ENCODE measurements around the gene KIAA1755. TPM values are rescaled to one million over a fixed set of nuclear protein-coding genes. Genes with fewer than 3 reads are reported as not detected.
A peak's percentile ranks its signal among the peaks of the same experiment; 100 is the strongest.

The KIAA1755 gene
- total and polyA plus RNA-seq, 2 of the 4 experiments (the other 2 are of a cell fraction), result 2.5 to 5.1 TPM

- Histone ChIP-seq H3K9me3 (ENCODE audit: control insufficient read depth, insufficient read depth, low read length) (no peaks in the 10 kb centered on the region), H2BK5ac (ENCODE audit: low read depth, low read length, poor library complexity, severe bottlenecking) (no peak overlapping the region), H3K18ac (ENCODE audit: low read depth, low read length) (peak overlapping the region; percentile 54), H2BK20ac (ENCODE audit: low read depth, low read length) (peak overlapping the region; percentile 6; the same call in 1 of the 2 replicates), H2AK9ac (replicated peaks; ENCODE audit: low read depth, low read length, poor library complexity) (peak overlapping the region; percentile 51), H3K56ac (ENCODE audit: extremely low read depth, insufficient read depth, low read length) (no peak overlapping the region; the same call in 1 of the 2 replicates), H3K23ac (ENCODE audit: low read depth, low read length) (peak overlapping the region; percentile 70; the same call in 1 of the 2 replicates), H4K8ac (ENCODE audit: low read depth in 2 of 2, low read length in 2 of 2) (peak overlapping the region; percentile 29 to 64; a peak in 3 of 4 replicates), H2BK15ac (ENCODE audit: low read depth, low read length) (peak overlapping the region; percentile 63; the same call in 1 of the 3 replicates), H3K27ac (ENCODE audit: insufficient read depth, low read length) (peak overlapping the region; percentile 59), H3K9me1 (ENCODE audit: insufficient read depth, low read length) (peaks cover 15% of the 10 kb centered on the region), H4K91ac (ENCODE audit: insufficient read depth, low read depth, low read length) (peak overlapping the region; percentile 26; the same call in 1 of the 2 replicates), H3K27me3 (ENCODE audit: control insufficient read depth, insufficient read depth, low read length) (no peaks in the 10 kb centered on the region), H3K4me3 (ENCODE audit: insufficient read depth, low read depth, low read length) (peak overlapping the region; percentile 35), H2AFZ (replicated peaks; ENCODE audit: low read length, poor library complexity) (peak overlapping the region; percentile 79), H4K20me1 (ENCODE audit: insufficient read depth, low read length) (no peaks in the 10 kb centered on the region), H3K4ac (ENCODE audit: low read depth, low read length) (peak overlapping the region; percentile 60), H3K14ac (replicated peaks; ENCODE audit: low read depth, low read length) (peak overlapping the region; percentile 34), H3K79me1 (ENCODE audit: low read depth in 1 of 2, low read length in 2 of 2) (peaks cover 0 to 16% of the 10 kb centered on the region in 2 experiments; a peak in 3 of 4 replicates), H3K9ac (ENCODE audit: low read depth, low read length) (peak overlapping the region; percentile 44; the same call in 1 of the 2 replicates), H2AK5ac (ENCODE audit: low read depth, low read length) (peak overlapping the region; percentile 67), H2BK120ac (ENCODE audit: low read depth, low read length) (peak overlapping the region; percentile 58), H3K4me1 (ENCODE audit: control insufficient read depth, insufficient read depth, low read length) (peaks cover 16% of the 10 kb centered on the region), H3K4me2 (ENCODE audit: low read depth, low read length) (peak overlapping the region; percentile 62), H3K36me3 (ENCODE audit: control insufficient read depth, insufficient read depth, low read length) (0 out of 2 replicates have a peak, but pooled peaks cover 1% of the 10 kb centered on the region), H4K5ac (ENCODE audit: low read depth, low read length) (peak overlapping the region; percentile 81)
- in situ Hi-C loops (cut with MboI; ENCODE audit: low sequenced_read_pairs) (no loop called here), dilution Hi-C loops (cut with HindIII; ENCODE audit: low sequenced_read_pairs, unreplicated experiment) (no loop called here), intact Hi-C loops (cut with micrococcal nuclease) (no loop called here)
- POLR2A ChIA-PET (ENCODE audit: unreplicated experiment), result no interaction called here
- no peak for DNase-seq
- CTCF ChIA-PET, result interaction anchor here (0.6 kb wide), 1 partner anchor 61 kb away, joined by 3 read pairs; no protein-coding TSS in a partner anchor
- no peak for ATAC-seq (ENCODE audit: low read depth)
- no CpG with 5 or more reads among the region's 8 CpGs for WGBS, 2 experiments (ENCODE audit: extremely low coverage in 2 of 2, insufficient read length in 1 of 2)
- no TSS peak for BruUV-seq (replicated peaks)
- TF ChIP-seq RCOR1 (IDR thresholded peaks at IDR 0.05; ENCODE audit: insufficient replicate concordance, low read length) (peak; percentile 3), NFE2L2 (IDR thresholded peaks at IDR 0.05; ENCODE audit: low read depth, low read length) (no peak)
Measured at GRCh38 chr20:38261054-38261390, 487 bp upstream of the KIAA1755 start.

All from IMR-90 (cell line).